ENCODE results near the gene NSMF.

Gene NSMF

DNA sequence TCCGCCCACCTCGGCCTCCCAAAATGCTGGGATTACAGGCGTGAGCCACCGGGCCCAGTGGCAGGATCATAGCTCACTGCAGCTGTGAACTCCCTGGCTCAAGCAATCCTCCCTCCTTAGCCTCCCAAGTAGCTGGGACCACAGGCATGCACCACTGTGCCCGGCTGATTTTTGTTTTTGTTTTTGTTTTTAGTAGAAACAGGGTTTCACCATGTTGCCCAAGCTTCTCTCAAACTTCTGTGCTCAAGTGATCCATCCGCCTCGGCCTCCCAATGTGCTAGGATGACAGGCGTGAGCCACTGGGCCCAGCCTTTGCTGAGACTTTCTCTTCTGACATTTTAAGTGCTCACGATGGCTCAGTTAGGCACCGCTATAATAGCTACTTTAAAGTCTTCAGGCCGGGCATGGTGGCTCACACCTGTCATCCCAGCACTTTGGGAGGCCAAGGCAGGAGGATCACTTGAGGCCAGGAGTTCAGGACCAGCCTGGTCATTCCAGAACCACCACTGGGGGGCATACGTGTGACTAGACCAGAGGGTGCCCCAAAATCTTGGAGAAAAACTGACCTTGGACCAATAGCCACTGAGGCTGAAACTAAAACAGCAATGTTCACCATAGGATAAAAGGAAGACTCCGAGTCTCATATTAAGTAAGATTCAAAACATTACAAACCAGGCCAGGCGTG, 14.9 kb downstream of the NSMF start:
- DNase-seq = no peak

DNA sequence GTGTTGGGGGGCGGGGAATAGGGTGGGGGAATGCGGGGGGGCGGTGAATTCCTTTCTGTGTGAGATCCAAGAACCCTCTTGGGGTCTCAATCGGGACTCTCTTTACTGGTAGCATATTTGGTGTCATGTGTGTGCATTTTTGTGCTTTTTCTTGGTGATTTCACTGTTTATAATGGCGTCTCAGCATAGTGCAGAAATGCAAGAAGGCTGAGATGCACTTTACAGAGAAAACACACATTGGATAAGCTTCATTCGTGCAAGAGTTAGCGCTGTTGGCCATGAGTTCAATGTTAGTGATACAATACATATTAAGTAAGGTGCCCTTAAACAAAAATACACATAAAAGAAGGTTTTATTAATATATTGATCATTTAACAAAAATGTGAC, 17.2 kb downstream of the NSMF start:
- DNase-seq = no peak

DNA sequence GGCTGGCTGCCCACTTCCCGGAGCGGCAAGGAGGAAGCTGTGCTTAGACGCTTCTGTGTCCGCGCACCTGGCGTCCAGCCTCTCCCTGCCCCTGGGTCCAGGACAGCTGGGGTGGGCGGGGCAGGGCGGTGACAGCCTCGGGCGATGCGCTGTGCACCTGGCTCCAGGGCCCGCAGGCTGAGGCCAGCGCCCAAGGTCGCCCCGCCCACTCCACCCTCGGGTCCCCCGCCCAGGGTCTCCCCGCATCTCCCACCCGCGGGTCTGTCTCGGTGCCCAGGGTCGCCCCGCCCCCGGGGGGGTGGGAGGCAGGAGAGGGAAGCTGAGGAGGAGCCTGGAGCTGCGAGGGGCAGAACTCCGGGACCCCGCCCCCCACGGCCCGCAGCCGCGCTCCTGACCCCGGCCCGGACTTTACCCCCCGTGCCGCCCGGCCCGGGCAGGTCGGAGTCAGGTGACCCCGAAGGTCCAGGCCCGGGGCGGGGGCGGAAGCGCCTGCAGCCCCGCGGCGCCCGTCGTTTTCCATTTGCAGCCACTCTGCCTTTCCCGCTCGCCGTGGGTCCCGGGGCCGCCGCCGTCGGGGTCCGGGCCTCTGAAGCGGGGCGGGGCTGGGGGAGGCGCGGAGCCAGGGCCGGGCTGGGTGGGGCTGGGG, 17.7 kb downstream of the NSMF start, which contains the start of gene ENTPD8:
Gene ENTPD8, minus strand, starts transcription at position 69 of the 646 bp plus-strand sequence. CDS start 3,072 bp downstream, outside the sequence.
- DNase-seq = no peak

DNA sequence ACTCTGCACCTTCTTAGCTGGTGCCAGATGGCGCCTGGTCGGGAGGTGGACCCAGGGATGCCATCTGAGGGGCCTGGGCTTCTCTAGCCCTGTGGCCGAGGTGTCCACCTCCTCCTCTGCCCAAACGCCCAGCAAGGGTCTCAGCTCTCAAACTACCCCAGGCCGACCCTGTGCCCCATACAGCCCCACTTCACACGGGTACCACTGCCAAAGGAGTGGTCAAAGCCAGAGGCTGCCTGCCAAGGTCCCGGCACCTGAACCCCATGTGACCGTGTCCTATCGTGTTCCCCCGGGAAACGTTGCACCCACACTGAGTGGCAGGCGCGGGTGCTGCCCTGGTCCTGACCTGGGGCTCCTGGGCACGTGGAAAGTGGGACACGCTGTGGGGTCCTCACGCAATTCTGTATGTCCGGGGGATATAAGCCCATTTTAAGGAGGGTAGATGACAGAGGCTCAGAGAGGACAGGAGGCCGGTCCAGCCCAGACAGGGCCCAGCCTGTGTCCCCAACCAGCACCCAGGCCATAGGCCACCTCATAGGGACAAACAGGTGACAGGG, 19.9 kb downstream of the NSMF start:
- no peak for DNase-seq

DNA sequence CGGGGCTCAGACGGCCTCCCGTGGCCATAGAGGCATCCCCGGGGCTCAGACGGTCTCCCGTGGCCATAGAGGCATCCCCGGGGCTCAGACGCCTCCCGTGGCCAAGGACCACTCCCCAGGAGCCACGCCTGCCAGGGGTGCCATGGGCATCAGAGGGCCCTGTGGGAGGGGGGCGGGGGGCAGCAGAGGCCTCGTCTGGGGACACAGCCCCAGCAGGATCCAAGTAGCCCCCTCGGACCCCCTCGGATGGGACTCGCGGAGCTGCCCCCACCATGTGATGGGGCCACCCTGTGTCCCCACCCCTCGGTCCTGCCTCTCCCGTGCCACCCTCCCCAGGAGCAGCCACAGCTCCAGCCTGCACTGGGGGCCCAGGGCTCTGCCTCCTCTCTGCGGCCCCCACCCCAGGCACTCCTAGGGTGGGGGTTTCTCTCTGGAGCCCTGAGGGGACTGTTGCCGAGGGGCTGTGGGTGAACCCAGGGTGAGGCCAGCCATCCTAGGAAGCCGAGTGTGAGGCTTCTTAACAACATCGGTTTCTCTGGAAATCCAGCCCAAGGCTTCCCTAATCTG, 20.5 kb downstream of the NSMF start:
- no peak for DNase-seq

DNA sequence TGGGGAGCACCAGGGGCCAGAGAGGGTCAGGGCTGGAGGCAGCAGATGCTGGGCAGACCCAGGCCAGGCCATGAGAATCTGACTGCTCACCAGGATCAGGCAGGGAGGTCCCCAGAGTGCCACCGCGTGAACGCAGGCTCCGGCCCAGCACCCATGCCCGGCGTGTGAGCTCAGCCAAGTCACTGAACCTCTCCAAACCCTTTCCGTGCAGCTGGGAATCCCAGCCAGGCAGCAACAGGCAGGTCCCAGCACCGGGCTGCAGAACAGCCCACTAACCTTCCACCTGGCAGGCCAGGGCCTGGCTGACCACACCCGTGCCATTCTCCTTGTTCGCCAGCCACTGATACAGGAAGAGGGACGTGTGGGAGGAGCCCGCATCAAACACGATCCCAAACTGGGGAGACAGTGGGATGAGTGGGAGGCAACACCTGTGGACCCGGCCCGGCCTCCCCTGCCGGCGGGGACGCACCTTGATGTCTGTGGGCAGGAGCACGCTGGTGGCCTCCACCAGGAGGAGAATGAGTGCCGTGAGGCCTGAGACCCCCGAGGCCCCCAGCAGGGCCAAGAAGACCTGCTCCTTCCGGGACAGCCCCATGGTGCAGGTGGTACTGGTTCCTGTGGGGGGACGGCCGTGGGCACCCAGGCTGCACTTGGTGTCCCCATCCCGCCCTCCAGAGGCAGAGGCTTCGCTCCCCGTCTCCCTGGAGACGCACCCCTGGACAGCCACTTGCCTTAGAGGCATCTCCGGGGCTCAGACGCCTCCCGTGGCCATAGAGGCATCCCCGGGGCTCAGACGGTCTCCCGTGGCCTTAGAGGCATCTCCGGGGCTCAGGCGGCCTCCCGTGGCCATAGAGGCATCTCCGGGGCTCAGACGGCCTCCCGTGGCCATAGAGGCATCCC, 21.2 kb downstream of the NSMF start:
- DNase-seq = no peak

DNA sequence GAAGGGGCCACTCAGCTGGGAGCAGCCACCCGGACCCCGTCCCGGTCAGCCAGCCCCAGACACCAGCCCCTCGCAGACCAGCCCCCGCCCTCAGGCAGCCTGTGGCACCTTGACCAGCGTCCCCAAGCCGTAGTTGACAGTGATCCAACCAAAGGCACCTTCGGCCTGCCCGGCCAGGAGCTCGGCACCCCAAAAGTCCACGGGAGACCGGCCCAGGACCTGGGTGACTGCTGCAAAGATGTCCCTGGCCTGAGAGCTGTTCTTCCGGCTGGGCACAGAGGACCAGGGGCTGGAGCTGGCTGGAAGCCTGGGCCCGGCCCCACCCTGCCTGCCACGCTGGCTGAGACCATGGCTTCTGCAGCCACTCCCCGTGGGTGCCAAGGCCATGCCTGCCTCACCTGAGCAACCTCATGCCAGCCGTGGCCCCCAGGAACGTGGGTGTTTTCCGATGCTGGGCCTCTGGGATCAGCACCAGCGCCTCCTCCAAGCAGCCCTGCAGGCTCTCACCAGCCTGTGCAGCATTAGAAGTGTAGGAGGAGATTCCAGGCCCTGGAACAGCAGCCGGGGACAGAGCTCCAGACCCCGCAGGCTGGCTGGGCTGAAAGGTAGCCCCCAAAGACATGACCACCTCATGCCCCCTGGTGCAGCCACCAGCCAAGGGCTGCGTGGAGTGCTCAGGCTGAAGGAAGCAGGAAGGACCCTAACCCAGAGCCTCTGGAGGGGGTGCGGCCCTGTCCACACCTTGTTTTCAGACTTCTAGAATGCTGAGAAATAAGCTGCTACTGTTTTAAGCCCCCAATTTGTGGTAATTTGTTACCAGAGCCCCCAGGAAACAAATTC, 22.2 kb downstream of the NSMF start:
- no peak for DNase-seq

DNA sequence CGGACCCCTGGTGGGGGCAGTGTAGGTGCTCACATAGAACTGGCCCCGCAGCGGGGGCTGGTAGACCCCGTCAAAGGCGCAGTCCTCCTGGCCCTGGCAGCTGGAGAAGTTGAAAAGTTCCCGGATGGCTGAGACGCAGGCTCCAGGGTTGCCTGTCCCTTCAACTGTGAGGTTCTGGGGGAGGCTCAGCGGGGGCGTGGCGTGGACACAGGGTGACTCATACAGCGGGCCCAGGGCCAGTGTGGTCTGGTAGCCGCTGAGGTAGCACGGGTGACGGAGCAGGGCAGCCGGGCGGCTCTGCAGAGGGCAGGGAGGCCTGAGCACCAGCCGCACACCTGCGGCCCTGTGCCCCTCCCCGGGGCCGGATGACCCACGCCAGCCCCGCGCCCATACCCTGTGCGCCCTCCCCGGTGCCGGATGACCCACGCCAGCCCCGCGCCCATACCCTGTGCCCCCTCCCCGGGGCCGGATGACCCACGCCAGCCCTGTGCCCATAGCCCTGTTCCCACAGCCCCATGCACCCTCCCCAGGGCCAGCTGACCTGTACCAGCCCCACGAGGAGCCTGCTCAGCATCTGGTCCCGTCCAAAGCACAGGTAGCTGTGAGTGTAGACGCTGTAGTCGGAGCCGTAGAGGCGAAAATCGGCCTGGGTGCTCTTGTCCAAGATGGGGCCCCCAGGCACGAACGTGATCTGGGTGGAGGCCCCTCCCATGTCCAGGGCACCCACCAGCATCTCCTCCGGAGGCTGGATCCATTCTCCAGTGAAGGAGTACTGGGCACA, 23.0 kb downstream of the NSMF start:
- no peak for DNase-seq

DNA sequence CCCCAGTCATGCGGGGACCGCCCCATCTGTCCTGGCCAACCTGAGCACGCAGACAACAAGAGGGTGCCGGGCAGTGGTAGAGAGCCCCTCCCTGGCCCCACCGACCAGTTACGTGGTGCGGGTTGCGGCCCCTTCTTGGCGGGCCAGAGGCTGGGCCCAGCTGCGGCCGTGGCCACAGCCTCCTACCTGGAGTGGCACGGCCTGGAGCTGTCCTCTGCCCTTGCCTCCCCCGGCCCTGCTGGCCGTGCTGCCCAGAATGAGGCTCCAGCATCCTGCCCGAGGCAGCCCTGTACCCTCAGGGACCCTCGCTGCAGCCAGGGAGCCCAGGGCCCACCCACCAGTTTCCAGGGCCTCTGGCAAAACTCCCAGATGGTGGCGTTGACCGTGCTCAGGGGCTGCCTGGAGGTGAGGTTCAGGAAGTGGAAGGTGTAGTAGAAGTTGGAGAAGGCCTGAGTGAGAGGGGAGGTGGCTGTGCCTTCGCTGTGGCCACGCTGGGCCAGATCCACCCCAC, 23.7 kb downstream of the NSMF start:
- DNase-seq = no peak

DNA sequence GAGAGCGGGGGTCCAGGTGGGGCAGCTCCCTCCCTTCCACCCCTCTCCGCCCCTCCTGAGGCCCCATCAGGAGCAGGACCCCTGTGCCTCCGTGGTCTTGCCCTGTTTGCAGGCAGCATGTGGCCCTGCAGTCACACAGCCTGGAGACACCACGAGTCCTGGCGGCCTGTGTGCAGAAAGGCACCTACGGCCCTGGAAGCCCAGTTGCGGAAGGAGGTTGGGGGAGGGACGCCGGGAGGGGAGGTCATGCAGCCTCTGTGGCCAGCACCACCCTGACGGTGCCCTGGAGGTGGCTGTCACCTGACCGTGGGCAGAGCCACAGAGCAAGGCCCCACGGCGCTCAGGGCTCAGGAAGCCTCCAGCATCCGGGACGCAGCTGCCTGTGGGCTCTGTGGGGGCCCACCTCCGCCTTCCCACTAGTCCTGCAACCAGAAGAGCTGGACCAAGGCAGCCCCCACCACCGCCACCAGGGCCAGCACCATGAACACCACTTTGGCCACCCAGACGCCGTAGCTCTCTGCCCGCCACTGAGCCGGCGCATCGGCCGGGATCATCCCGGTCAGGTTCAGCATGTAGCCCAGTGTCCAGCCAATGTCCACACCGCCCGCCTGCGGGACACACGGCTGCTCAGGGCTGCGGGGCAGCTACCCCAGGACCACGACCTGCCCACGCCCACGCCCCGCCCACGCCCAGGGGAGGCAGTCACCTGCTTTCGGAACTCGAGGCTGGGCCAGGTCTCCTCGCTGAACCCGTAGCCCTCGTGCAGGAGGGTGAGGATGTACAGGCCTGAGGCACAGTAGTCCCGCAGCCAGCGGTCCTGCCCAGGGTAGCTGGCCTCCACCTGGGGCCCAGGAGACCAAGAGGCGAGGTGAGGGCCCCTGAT, 24.4 kb downstream of the NSMF start:
- DNase-seq = no peak

DNA sequence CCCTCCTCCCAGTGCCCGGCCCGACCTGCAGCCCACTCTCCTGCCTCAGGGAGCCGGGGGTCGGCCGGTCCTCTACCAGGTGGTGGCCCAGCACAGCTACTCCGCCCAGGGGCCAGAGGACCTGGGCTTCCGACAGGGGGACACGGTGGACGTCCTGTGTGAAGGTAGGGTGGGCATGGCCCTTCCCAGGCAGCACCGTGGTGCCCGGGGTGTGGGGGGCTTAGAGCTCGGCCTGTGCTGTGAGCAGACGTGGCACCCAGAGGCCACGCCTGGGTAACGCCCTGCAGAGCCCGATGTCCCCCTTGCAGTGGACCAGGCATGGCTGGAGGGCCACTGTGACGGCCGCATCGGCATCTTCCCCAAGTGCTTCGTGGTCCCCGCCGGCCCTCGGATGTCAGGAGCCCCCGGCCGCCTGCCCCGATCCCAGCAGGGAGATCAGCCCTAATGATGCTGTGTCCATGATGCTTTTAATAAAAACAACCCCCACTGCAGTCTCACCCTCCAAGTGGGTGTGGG, 25.2 kb downstream of the NSMF start:
- DNase-seq = no peak

DNA sequence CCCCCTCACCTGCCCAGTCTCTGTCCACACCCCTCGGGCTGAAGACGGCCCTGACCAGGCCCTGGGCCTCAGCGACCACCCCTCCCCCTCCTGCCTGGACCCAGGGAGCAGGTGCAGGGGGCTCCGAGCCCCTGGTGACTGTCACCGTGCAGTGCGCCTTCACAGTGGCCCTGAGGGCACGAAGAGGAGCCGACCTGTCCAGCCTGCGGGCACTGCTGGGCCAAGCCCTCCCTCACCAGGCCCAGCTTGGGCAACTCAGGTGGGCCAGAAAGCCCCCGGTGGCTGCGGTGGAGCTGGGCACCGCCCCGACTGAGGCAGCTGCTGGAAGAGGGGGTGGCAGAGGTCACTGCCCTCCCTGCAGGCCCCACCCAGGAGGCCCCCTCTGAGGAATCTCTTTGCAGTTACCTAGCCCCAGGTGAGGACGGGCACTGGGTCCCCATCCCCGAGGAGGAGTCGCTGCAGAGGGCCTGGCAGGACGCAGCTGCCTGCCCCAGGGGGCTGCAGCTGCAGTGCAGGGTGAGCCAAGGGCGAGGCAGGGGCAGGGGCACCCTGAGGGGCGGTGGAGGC, 25.7 kb downstream of the NSMF start:
- no peak for DNase-seq

DNA sequence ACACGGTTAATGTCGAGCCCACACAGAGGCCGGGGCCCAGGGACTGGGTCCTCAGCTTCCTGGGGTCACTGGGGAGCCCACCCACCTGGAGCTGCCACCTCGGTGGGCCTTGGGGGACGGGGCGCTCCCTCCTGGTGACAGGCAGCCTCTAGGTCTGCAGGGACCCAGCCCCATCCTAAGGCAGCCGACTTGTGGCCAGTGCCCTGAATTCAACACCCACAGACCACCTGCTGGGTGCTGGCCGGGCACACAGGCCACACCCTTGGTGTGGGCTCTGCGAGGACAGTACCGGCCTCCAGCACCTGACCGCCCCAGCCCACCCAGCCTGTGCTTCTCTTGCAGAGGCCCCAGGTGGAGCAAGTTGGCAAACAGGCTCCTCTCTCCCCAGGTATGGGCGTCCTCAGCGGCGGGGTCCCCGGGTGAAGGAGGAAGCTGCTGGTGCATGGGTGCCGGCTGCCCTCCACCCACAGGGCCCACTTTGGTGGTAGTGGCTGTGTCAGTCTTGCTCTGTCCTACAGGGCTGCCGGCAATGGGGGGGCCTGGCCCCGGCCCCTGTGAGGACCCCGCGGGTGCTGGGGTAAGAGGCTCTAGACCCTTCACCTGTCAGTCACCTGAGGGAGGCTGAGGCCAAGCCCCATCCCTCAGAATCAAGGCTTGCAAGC, 26.3 kb downstream of the NSMF start:
- DNase-seq = no peak

DNA sequence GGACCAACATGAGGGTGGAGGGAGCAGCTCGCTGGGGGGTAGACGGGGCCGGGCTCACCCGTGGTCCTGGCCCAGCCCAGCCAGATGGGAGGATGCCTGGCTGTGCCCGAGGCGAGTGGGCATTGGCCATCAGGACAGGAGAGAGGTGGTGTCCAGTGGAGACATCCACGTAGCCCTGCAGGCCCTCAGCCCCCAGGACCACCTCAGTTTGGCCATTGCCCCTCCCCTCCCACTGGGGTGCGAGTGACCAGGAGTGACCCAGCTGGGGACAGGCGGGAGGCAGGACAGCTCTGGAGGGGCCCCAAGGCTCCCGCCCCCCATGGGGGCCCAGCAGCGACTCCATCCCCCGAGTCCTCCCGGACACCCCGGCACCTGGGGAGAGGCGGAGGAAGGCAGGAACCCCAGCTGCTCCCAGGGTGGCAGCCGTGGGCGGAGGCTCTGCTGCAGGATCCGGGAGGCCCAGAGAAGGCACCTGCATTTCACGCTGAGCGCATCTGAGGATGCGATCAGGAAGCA, 27.7 kb downstream of the NSMF start:
- DNase-seq = no peak

DNA sequence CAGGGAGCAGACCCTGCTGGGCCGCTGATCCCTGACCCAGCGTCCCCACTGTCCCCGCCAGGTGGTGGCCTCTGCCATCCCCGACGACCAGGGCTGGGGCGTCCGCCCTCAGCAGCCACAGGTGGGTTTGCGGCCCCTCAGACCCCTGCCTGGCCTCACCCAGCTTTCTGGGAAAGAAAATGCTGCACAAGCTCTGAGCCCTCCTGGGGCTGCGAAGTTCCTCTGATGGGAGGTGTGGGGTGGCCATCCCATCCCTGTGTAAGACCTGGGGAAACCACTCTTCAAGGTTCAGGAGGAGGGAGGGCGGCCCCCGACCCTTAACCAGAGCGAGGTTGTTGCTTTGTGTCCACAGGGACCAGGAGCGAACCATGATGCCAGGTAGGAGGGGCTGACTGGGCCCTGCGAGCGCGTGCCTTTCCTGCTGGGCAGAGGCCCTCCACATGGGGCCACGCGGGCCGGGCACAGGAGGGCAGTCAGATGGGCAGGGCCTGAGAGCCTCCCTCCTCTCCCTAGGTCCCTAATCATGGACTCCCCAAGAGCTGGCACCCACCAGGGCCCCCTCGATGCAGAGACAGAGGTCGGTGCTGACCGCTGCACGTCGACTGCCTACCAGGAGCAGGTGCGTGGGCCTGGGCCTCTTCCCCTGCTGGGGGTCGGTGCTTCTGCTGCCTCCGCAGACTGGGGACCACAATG, 28.3 kb downstream of the NSMF start:
- DNase-seq = no peak

DNA sequence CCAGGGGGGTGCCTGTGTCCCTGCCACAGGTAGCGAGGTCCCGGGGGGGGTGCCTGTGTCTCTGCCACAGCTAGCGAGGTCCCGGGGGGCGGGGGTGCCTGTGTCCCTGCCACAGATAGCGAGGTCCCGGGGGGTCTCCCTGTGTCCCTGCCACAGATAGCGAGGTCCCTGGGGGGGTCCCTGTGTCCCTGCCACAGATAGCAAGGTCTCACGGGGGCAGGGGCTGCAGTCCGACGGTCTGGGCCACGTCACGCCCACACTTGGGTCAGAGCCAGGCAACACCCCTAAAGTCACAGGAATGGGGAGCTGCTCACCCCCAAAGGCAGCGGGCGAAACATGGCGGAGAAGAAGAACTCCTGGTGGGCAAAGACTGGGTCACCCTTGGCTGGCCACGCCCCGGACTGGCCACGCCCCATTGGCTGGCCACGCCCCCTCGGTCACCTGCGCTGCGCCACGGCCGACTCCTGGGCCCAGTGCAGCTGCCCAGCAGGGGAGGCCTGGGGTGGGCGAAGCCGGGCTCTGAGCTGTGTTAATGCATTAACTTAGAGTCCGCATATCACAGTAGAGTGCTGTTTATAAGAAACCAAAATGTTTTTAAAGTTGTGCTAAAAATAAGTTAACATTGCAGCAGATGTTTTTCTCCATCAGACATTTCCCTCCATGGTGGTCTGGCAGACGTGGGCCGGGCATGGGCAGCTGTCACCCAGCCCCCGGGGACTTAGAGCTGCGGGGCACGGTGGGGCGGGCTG, 29.0 kb downstream of the NSMF start:
- DNase-seq = no peak

DNA sequence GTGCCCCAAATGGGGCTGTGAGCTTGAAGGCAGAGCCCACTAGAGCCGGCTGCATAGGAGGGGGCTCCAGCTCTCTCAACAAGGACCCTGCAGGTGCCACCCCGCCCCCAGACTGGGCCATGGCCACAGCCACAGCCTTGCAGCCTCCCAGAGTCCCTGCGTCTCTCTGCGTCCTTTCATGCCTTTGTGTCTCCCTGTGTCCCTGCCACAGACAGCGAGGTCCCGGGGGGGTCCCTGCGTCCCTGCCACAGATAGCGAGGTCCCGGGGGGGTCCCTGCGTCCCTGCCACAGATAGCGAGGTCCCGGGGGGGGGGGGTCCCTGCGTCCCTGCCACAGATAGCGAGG, 29.6 kb downstream of the NSMF start:
- no peak for DNase-seq

Data from activated naive CD4-positive, alpha-beta T cell treated with Interleukin-2 at 50 U/mL for 16 hours (primary cell).